Epithelial cell of proximal tubule (primary cell): ENCODE data around the gene MFAP4. TPM values are rescaled to one million over a fixed set of nuclear protein-coding genes. Genes with fewer than 3 reads are reported as not detected.

ENCODE experiments used
- DNase-seq: peaks from one replicate; pipeline ENCODE4 v3.0.0-alpha.2; 2011; ENCODE audit warnings: low read depth
- H3K4me3 ChIP-seq: 2 replicates; pipeline ENCODE4 v1.5.1; 2011; ENCODE audit warnings: low read depth, mild to moderate bottlenecking, low read length
- total RNA-seq: library from RNA; depleted of rRNA; stranded (reverse); fragments of >200 nt; gene quantifications from 2 replicates; pipeline ENCODE4 v1.2.3, GENCODE V29; 2015
- TF ChIP-seq, protein P1 (sequence below): conservative IDR thresholded peaks from 2 replicates; pipeline ENCODE4 v1.5.1; 2012; ENCODE audit warnings: low read depth, mild to moderate bottlenecking, low read length

MFAP4 gene
- total RNA-seq, 1 donor from 2014 or later = not detected

DNA sequence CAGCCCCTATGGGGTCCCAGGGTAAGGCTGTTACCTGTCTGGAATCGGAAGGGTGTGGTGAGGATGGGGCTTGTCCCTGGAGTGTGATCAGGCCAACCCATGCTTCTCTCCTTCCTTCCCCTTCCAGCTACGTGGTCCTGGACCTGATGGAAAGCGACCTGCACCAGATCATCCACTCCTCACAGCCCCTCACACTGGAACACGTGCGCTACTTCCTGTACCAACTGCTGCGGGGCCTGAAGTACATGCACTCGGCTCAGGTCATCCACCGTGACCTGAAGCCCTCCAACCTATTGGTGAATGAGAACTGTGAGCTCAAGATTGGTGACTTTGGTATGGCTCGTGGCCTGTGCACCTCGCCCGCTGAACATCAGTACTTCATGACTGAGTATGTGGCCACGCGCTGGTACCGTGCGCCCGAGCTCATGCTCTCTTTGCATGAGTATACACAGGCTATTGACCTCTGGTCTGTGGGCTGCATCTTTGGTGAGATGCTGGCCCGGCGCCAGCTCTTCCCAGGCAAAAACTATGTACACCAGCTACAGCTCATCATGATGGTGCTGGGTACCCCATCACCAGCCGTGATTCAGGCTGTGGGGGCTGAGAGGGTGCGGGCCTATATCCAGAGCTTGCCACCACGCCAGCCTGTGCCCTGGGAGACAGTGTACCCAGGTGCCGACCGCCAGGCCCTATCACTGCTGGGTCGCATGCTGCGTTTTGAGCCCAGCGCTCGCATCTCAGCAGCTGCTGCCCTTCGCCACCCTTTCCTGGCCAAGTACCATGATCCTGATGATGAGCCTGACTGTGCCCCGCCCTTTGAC lies 6.3 kb downstream of the MFAP4 start:
- DNase-seq = no peak
- no peak overlapping the region for H3K4me3 ChIP-seq
- TF ChIP-seq, protein P1, sequence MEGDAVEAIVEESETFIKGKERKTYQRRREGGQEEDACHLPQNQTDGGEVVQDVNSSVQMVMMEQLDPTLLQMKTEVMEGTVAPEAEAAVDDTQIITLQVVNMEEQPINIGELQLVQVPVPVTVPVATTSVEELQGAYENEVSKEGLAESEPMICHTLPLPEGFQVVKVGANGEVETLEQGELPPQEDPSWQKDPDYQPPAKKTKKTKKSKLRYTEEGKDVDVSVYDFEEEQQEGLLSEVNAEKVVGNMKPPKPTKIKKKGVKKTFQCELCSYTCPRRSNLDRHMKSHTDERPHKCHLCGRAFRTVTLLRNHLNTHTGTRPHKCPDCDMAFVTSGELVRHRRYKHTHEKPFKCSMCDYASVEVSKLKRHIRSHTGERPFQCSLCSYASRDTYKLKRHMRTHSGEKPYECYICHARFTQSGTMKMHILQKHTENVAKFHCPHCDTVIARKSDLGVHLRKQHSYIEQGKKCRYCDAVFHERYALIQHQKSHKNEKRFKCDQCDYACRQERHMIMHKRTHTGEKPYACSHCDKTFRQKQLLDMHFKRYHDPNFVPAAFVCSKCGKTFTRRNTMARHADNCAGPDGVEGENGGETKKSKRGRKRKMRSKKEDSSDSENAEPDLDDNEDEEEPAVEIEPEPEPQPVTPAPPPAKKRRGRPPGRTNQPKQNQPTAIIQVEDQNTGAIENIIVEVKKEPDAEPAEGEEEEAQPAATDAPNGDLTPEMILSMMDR = no peak

DNA sequence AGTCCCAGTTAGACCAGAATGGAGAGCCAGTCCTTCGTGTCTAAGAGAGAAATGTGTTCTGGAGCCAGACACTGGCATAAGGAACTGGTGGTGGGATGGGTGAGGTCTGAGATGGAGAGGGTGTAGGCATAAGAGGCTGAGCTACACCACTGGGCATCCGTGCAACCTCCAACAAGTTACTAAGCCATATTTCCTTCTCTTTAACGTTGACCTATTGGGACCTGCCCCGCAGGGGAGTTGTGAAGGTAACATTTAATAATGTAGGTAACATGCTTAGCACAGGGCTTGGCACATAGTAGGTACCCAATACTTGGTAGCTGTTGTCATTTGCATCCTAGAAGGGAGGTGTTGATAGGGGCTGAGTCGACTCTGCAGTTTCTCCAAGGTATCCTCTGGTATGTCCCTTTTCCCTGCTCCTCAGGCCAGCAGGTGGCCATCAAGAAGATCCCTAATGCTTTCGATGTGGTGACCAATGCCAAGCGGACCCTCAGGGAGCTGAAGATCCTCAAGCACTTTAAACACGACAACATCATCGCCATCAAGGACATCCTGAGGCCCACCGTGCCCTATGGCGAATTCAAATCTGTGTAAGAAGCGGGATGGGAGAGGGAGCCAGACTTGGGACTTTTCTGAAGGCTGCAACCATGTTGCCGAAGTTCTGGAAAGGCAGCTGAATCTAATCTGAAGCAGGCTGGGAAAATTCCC lies 7.5 kb downstream of the MFAP4 start:
- TF ChIP-seq, protein P1 = peak; percentile 14
- no peak for DNase-seq
- peak overlapping the region; percentile 86 for H3K4me3 ChIP-seq

DNA sequence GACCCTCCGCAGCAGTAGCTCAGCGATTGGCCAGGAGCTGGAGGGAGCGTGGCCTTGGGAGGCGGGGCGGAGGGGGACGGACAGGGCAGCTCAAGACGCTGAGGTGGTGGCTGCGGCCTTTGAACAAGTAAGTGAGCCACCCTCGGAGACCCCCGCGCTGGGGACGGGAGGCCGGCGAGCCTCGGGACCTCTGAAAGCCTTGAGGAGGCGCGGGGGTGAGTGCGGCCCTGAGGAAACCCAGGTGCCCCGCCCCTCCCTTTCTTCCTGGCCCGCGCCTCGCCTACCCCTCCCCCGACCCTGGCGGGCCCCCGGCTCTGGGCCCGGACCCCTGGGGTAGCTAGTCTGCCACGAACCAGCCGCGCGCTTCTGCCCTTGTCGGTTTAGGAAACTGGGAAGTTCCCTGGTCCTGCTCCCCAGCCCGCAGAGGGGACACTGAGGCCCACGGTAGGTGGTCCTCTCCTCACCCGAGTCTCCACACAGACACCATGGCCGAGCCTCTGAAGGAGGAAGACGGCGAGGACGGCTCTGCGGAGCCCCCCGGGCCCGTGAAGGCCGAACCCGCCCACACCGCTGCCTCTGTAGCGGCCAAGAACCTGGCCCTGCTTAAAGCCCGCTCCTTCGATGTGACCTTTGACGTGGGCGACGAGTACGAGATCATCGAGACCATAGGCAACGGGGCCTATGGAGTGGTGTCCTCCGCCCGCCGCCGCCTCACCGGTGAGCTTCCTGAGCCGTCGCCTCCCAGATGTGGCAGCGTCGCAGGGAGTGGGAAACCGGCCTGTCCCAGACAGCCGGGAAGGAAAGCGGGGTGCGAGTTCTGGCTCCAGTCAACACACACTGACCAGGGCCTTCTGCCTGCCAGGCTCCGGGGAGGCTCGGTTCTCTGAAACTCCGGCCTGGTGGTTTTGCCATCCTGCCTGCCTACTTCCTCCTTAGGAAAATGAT lies 8.3 kb downstream of the MFAP4 start, which contains the start of gene MAPK7:
MAPK7 (plus strand) TSS at position 83 of the 945 bp plus-strand sequence; CDS start at position 486, 403 bp downstream.
- peak within 1 kb of the TSS; percentile 86 for H3K4me3 ChIP-seq
- TF ChIP-seq, protein P1 = no peak
- DNase-seq = no peak

DNA sequence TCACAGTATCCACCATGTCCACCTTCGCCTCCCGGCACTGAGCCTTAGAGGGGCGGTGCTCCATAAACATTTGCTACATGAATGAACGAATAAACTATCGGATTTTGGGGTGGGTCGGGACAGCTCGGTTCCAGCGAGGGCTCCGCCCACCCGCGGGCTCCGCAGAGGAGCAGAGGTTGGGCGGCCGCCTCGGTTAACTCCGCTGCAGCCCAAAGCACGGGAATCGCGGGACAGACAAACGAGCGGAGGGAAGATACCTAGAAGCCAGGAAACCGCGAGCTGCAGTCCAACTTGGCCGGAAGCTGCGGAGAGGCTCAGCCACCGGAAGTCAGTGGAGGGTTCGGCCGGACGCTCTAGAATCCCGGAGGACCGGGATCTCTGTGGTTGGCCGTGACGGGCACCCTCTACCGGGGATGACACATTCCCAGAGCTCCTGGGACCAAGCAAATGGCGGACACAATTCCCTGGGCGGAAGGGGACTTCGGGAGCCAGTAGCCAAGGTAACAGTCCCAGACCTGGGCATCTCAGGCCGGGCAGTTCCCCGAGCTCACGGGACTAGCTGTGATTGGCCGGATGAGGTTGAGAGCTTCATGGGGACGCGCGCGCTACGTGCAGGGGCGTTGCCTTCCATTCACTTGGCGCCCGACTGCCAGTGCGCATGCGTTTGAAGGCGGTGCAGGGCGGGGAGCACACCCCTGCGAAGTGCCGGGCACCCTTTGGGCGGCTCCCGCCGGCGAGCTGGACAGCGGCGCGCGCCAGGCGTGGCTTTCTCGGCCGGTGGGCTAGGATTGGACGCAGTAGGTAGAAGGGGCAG lies 9.2 kb downstream of the MFAP4 start:
- peak overlapping the region; percentile 86 for H3K4me3 ChIP-seq
- TF ChIP-seq, protein P1 = no peak
- peak; percentile 90 for DNase-seq

DNA sequence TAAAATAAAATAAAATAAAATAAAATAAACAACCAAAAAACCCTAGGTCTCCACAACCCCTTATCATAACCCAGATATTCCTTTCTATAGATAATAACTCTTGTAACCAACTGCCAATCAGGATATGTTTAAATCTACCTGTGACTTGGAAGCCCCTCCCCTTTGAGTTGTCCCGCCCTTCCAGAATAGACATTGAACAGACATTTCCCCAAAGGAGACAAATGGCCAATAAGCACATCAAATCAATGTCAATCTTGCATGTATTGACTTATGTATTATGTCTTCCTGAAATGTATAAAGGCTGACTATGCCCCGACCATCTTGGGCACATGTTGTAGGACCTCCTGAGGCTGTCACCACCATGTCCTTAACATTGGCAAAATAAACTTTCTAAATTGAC lies 10.2 kb downstream of the MFAP4 start:
- H3K4me3 ChIP-seq = peak overlapping the region; percentile 86
- TF ChIP-seq, protein P1 = no peak
- no peak for DNase-seq

DNA sequence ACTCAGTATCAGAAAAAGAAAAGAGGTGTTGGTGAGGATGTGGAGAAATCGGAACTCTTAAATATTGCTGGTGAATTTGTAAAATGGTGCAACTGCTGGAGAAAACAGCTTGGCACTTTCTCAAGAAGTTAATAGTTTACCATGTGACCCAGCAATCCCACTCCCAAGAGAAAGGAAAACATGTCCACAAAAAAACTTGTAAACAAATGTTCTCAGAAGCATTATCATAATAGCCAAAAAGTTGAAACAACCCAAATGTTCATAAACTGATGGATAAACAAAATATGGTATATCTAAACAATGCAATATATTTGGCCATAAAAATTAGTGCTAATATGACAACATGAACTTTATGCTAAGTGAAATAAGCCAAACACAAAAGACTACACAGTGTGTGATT lies 11.3 kb downstream of the MFAP4 start:
- no peak for DNase-seq
- TF ChIP-seq, protein P1 = no peak

More for the DNA sequence above, 11.3 kb downstream of the MFAP4 start:
- H3K4me3 ChIP-seq = no peak overlapping the region
